Measurements from ENCODE around the gene EIF3A. TPM values are rescaled to one million over a fixed set of nuclear protein-coding genes. Genes with fewer than 3 reads are reported as not detected.

EIF3A gene
- total and polyA plus RNA-seq, 9 of the 15 experiments (the other 6 are each of a cell fraction or from before 2014, with no cell fraction given), result 19.6 to 163 (median 102) TPM

GRCh38 chr10:119041326-119041725, 39.3 kb downstream of the EIF3A start:
- Histone ChIP-seq H3K9me1 (ENCODE audit: control insufficient read depth, insufficient read depth, low read length) (no peaks in the 10 kb centered on the region), H3K4me3 (no peak overlapping the region), H3K4me1 (replicated peaks in 1 of 2; ENCODE audit: control insufficient read depth in 2 of 2, insufficient read depth in 2 of 2, low read length in 2 of 2) (no peaks in the 10 kb centered on the region), H3K36me3 (ENCODE audit: control insufficient read depth, insufficient read depth, low read length) (peaks cover 95% of the 10 kb centered on the region), H3K9me3 (replicated peaks; ENCODE audit: control insufficient read depth, insufficient read depth, low read depth, low read length) (no peaks in the 10 kb centered on the region), H2AFZ (ENCODE audit: low read depth, low read length) (no peak overlapping the region), H3K9ac (ENCODE audit: insufficient read depth in 1 of 2, low read depth in 2 of 2, low read length in 2 of 2) (no peak overlapping the region), H3K27me3 (ENCODE audit: control insufficient read depth in 2 of 2, insufficient read depth in 2 of 2, low read length in 2 of 2) (no peaks in the 10 kb centered on the region), H3K79me2 (ENCODE audit: control insufficient read depth, insufficient read depth, low read length) (peaks cover 46% of the 10 kb centered on the region), H3K27ac (ENCODE audit: extremely low read depth, low read depth, low read length) (no peak overlapping the region), H3K4me2 (ENCODE audit: insufficient read depth, low read length) (no peak overlapping the region), H4K20me1 (replicated peaks; ENCODE audit: control insufficient read depth, insufficient read depth, low read length) (peaks cover 3% of the 10 kb centered on the region; the same call in 1 of the 2 replicates)
- in situ Hi-C loops (cut with MboI) (no loop called here), intact Hi-C loops (cut with micrococcal nuclease) (no loop called here)
- FAIRE-seq (no peak), ATAC-seq (no peak), DNase-seq (ENCODE audit: extremely low read depth in 1 of 4, low spot score in 3 of 4) (no peak)
- BruUV-seq (replicated peaks), result no TSS peak
- WGBS (ENCODE audit: insufficient coverage, low coverage, missing lambda C conversion rate), result 80% methylated on average over 1 of the region's 4 CpGs
- TF ChIP-seq POLR2B (IDR thresholded peaks at IDR 0.05; ENCODE audit: low read depth, partially characterized antibody) (no peak), CCAR2 (IDR thresholded peaks at IDR 0.05; ENCODE audit: low read depth, low read length) (no peak), TFE3 (CRISPR knock-in tag; IDR thresholded peaks at IDR 0.05) (no peak), ZKSCAN1 (IDR thresholded peaks at IDR 0.05; ENCODE audit: low read depth, low read length) (no peak), ZNF24 (IDR thresholded peaks at IDR 0.05) (no peak), CEBPG (CRISPR knock-in tag; IDR thresholded peaks at IDR 0.05) (no peak), CEBPG (tag; conservative IDR thresholded peaks at IDR 0.05 in 1 of 2, IDR thresholded peaks at IDR 0.05 in 1 of 2) (no peak), PCBP1 (IDR thresholded peaks at IDR 0.05; ENCODE audit: low read depth, low read length, poor library complexity, severe bottlenecking) (no peak), SNAPC5 (CRISPR knock-in tag; IDR thresholded peaks at IDR 0.05) (no peak), CBFA2T2 (conservative IDR thresholded peaks at IDR 0.05) (no peak), SMARCC2 (IDR thresholded peaks at IDR 0.05; ENCODE audit: low read depth) (no peak)
- CTCF ChIA-PET (ENCODE audit: low intra/inter-chr PET ratio), result no interaction called here
- POLR2A ChIA-PET, result interaction anchor here (0.6 kb wide), 1 partner anchor 33 kb away, joined by 3 read pairs; no protein-coding TSS in a partner anchor

Measured in K562 (cell line).